Measurements from ENCODE around the gene ADAMTS2. TPM values are rescaled to one million over a fixed set of nuclear protein-coding genes. Genes with fewer than 3 reads are reported as not detected.

Gene ADAMTS2
- total and polyA plus RNA-seq, 2 donors (not counting 1 experiment from before 2014, with no cell fraction given) = 16.2 to 70.2 TPM

- no peak overlapping the region for H3K4me2 ChIP-seq (ENCODE audit: extremely low read depth, insufficient read depth, low read length)
- no peaks in the 10 kb centered on the region for H3K27me3 ChIP-seq (ENCODE audit: control insufficient read depth, insufficient read depth, low read length)
- no peak overlapping the region for H3K27ac ChIP-seq (ENCODE audit: insufficient read depth, low read length)
- H3K36me3 ChIP-seq (ENCODE audit: control insufficient read depth, insufficient read depth, low read length) = peaks cover under 1% of the 10 kb centered on the region
- H3K79me2 ChIP-seq (ENCODE audit: control insufficient read depth, insufficient read depth, low read length) = peaks cover 35% of the 10 kb centered on the region
- TF ChIP-seq, protein P1, sequence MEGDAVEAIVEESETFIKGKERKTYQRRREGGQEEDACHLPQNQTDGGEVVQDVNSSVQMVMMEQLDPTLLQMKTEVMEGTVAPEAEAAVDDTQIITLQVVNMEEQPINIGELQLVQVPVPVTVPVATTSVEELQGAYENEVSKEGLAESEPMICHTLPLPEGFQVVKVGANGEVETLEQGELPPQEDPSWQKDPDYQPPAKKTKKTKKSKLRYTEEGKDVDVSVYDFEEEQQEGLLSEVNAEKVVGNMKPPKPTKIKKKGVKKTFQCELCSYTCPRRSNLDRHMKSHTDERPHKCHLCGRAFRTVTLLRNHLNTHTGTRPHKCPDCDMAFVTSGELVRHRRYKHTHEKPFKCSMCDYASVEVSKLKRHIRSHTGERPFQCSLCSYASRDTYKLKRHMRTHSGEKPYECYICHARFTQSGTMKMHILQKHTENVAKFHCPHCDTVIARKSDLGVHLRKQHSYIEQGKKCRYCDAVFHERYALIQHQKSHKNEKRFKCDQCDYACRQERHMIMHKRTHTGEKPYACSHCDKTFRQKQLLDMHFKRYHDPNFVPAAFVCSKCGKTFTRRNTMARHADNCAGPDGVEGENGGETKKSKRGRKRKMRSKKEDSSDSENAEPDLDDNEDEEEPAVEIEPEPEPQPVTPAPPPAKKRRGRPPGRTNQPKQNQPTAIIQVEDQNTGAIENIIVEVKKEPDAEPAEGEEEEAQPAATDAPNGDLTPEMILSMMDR (conservative IDR thresholded peaks at IDR 0.05 in 1 of 2, IDR thresholded peaks at IDR 0.05 in 1 of 2; ENCODE audit: low read depth in 1 of 2, low read length in 2 of 2) = no peak
- no peak for TF ChIP-seq EZH2 (IDR thresholded peaks at IDR 0.05; ENCODE audit: low read length, missing control alignments)
- H3K9ac ChIP-seq (ENCODE audit: insufficient read depth, low read length) = no peak overlapping the region
- no peak for DNase-seq (ENCODE audit: low read depth in 2 of 2)
- no peaks in the 10 kb centered on the region for H3K9me3 ChIP-seq (ENCODE audit: control insufficient read depth, insufficient read depth, low read depth, low read length)
- H3K4me1 ChIP-seq (ENCODE audit: control insufficient read depth, extremely low read depth, insufficient read depth, low read length) = peaks cover 19% of the 10 kb centered on the region
- no peak overlapping the region for H3K4me3 ChIP-seq (replicated peaks in 1 of 4; ENCODE audit: control extremely low read depth in 1 of 4, insufficient read depth in 1 of 4, low read depth in 3 of 4, low read length in 4 of 4)
- no peak overlapping the region for H2AFZ ChIP-seq (ENCODE audit: low read length)
- H4K20me1 ChIP-seq (ENCODE audit: control insufficient read depth, extremely low read depth, insufficient read depth, low read length) = no peaks in the 10 kb centered on the region
These were observed 34.2 kb downstream of the ADAMTS2 start for GRCh38 chr5:179311091-179311470.

- no peak overlapping the region for H3K4me3 ChIP-seq (replicated peaks in 1 of 4; ENCODE audit: control extremely low read depth in 1 of 4, insufficient read depth in 1 of 4, low read depth in 3 of 4, low read length in 4 of 4)
- no peak overlapping the region for H3K4me2 ChIP-seq (ENCODE audit: extremely low read depth, insufficient read depth, low read length)
- H2AFZ ChIP-seq (ENCODE audit: low read length) = no peak overlapping the region
- no peak overlapping the region for H3K9ac ChIP-seq (ENCODE audit: insufficient read depth, low read length)
- H3K9me3 ChIP-seq (ENCODE audit: control insufficient read depth, insufficient read depth, low read depth, low read length) = no peaks in the 10 kb centered on the region
- H3K79me2 ChIP-seq (ENCODE audit: control insufficient read depth, insufficient read depth, low read length) = peaks cover 35% of the 10 kb centered on the region
- no peaks in the 10 kb centered on the region for H3K27me3 ChIP-seq (ENCODE audit: control insufficient read depth, insufficient read depth, low read length)
- H3K27ac ChIP-seq (ENCODE audit: insufficient read depth, low read length) = no peak overlapping the region
- DNase-seq (ENCODE audit: low read depth in 2 of 2) = no peak
- H4K20me1 ChIP-seq (ENCODE audit: control insufficient read depth, extremely low read depth, insufficient read depth, low read length) = no peaks in the 10 kb centered on the region
- TF ChIP-seq, protein P1 (conservative IDR thresholded peaks at IDR 0.05 in 1 of 2, IDR thresholded peaks at IDR 0.05 in 1 of 2; ENCODE audit: low read depth in 1 of 2, low read length in 2 of 2) = no peak
- TF ChIP-seq EZH2 (IDR thresholded peaks at IDR 0.05; ENCODE audit: low read length, missing control alignments) = no peak
- no peaks in the 10 kb centered on the region for H3K36me3 ChIP-seq (ENCODE audit: control insufficient read depth, insufficient read depth, low read length)
- peaks cover 20% of the 10 kb centered on the region for H3K4me1 ChIP-seq (ENCODE audit: control insufficient read depth, extremely low read depth, insufficient read depth, low read length)
These were observed 34.7 kb downstream of the ADAMTS2 start for GRCh38 chr5:179310439-179311090.

DNA sequence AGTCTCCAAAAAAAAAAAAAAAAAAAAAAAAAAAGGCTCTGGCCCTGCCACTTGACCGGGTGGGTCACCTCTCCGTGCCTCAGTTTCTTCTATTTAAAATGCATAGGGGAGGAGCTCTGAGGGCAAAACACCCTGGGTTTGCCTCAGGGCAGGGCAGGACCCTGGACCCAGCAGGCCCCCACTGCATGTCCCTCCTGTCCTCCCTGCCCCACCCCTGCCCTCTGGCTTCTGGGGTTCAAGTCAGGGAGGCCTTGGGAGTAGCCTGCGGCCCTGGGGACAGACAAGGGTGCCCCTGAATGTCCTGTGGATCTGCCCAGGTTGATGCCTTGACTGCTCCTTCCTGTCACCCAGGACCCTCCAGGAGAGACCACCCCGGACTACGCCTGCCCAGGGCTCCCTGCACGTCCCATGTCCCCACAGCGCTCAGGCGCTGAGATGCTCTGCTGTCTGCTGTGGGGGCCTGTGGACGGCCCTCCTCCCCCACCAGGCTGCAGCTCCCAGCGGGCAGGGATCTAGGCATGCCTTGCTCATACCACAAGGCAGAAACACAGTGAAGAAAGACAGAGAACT lies 35.4 kb downstream of the ADAMTS2 start:
- DNase-seq (ENCODE audit: low read depth in 2 of 2) = no peak

More for the DNA sequence above, 35.4 kb downstream of the ADAMTS2 start:
- H3K9me3 ChIP-seq (ENCODE audit: control insufficient read depth, insufficient read depth, low read depth, low read length) = no peaks in the 10 kb centered on the region
- H3K4me3 ChIP-seq (replicated peaks in 1 of 4; ENCODE audit: control extremely low read depth in 1 of 4, insufficient read depth in 1 of 4, low read depth in 3 of 4, low read length in 4 of 4) = no peak overlapping the region
- H3K27ac ChIP-seq (ENCODE audit: insufficient read depth, low read length) = no peak overlapping the region
- H2AFZ ChIP-seq (ENCODE audit: low read length) = no peak overlapping the region
- no peaks in the 10 kb centered on the region for H3K27me3 ChIP-seq (ENCODE audit: control insufficient read depth, insufficient read depth, low read length)
- TF ChIP-seq EZH2 (IDR thresholded peaks at IDR 0.05; ENCODE audit: low read length, missing control alignments) = no peak
- TF ChIP-seq, protein P1 (conservative IDR thresholded peaks at IDR 0.05 in 1 of 2, IDR thresholded peaks at IDR 0.05 in 1 of 2; ENCODE audit: low read depth in 1 of 2, low read length in 2 of 2) = no peak
- peaks cover 18% of the 10 kb centered on the region for H3K4me1 ChIP-seq (ENCODE audit: control insufficient read depth, extremely low read depth, insufficient read depth, low read length)
- H3K36me3 ChIP-seq (ENCODE audit: control insufficient read depth, insufficient read depth, low read length) = no peaks in the 10 kb centered on the region
- H3K4me2 ChIP-seq (ENCODE audit: extremely low read depth, insufficient read depth, low read length) = no peak overlapping the region
- H3K9ac ChIP-seq (ENCODE audit: insufficient read depth, low read length) = no peak overlapping the region
- H4K20me1 ChIP-seq (ENCODE audit: control insufficient read depth, extremely low read depth, insufficient read depth, low read length) = no peaks in the 10 kb centered on the region
- H3K79me2 ChIP-seq (ENCODE audit: control insufficient read depth, insufficient read depth, low read length) = peaks cover 32% of the 10 kb centered on the region
